Chondrocyte (in vitro differentiated cells): ENCODE measurements around the gene KCNQ1. TPM values are rescaled to one million over a fixed set of nuclear protein-coding genes. Genes with fewer than 3 reads are reported as not detected.
A peak's percentile ranks its signal among the peaks of the same experiment; 100 is the strongest.

Source experiments
- DNase-seq: peaks from one replicate; pipeline ENCODE4 v3.0.0; 2021; ENCODE audit warnings: mixed read lengths, low spot score
- H3K27ac Mint-ChIP-seq: one replicate; pipeline ENCODE4 v1.8.0; 2021; ENCODE audit warnings: mild to moderate bottlenecking, moderate library complexity, mixed read lengths; ENCODE audit not compliant: unreplicated experiment
- H3K27me3 Mint-ChIP-seq: 2 replicates; pipeline ENCODE4 v1.8.0; 2021; ENCODE audit warnings: low read depth, mixed read lengths
- H3K36me3 Mint-ChIP-seq: 2 replicates; pipeline ENCODE4 v1.8.0; 2021; ENCODE audit warnings: low read depth, mixed read lengths
- H3K4me1 Mint-ChIP-seq: 2 replicates; pipeline ENCODE4 v1.8.0; 2021; ENCODE audit warnings: low read depth, mild to moderate bottlenecking, mixed read lengths
- H3K4me3 Mint-ChIP-seq: one replicate; pipeline ENCODE4 v1.8.0; 2021; ENCODE audit warnings: mild to moderate bottlenecking, moderate library complexity, mixed read lengths; ENCODE audit not compliant: unreplicated experiment
- H3K9me3 Mint-ChIP-seq: 2 replicates; pipeline ENCODE4 v1.8.0; 2021; ENCODE audit warnings: low read depth, mixed read lengths
- total RNA-seq: library from RNA; stranded (reverse); gene quantifications from 3 replicates; pipeline ENCODE4 v1.2.1, GENCODE V29; 2021
- TF ChIP-seq, protein P1 (sequence below): fragments of 200-600 bp; sonication (generic); IDR thresholded peaks from 2 replicates; pipeline ENCODE4 v1.5.0; 2021; ENCODE audit warnings: antibody characterized with exemption, mild to moderate bottlenecking, moderate library complexity

Gene KCNQ1
- total RNA-seq, 1 donor from 2014 or later = not detected

DNA sequence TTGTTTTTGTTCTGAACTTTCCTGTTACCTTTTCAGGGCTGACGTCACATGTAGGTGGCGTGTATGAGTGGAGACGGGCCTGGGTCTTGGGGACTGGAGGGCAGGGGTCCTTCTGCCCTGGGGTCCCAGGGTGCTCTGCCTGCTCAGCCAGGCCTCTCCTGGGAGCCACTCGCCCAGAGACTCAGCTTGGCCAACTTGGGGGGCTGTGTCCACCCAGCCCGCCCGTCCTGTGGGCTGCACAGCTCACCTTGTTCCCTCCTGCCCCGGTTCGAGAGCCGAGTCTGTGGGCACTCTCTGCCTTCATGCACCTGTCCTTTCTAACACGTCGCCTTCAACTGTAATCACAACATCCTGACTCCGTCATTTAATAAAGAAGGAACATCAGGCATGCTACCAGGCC lies 47.8 kb upstream of the KCNQ1 start:
- no peaks in the 10 kb centered on the region for H3K9me3 Mint-ChIP-seq
- no peak for DNase-seq
- H3K27me3 Mint-ChIP-seq = no peaks in the 10 kb centered on the region
- H3K4me1 Mint-ChIP-seq = peaks cover 16% of the 10 kb centered on the region
- peaks cover 8% of the 10 kb centered on the region for H3K36me3 Mint-ChIP-seq
- H3K27ac Mint-ChIP-seq = peak overlapping the region; percentile 51
- TF ChIP-seq, protein P1, sequence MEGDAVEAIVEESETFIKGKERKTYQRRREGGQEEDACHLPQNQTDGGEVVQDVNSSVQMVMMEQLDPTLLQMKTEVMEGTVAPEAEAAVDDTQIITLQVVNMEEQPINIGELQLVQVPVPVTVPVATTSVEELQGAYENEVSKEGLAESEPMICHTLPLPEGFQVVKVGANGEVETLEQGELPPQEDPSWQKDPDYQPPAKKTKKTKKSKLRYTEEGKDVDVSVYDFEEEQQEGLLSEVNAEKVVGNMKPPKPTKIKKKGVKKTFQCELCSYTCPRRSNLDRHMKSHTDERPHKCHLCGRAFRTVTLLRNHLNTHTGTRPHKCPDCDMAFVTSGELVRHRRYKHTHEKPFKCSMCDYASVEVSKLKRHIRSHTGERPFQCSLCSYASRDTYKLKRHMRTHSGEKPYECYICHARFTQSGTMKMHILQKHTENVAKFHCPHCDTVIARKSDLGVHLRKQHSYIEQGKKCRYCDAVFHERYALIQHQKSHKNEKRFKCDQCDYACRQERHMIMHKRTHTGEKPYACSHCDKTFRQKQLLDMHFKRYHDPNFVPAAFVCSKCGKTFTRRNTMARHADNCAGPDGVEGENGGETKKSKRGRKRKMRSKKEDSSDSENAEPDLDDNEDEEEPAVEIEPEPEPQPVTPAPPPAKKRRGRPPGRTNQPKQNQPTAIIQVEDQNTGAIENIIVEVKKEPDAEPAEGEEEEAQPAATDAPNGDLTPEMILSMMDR = no peak
- no peak overlapping the region for H3K4me3 Mint-ChIP-seq

DNA sequence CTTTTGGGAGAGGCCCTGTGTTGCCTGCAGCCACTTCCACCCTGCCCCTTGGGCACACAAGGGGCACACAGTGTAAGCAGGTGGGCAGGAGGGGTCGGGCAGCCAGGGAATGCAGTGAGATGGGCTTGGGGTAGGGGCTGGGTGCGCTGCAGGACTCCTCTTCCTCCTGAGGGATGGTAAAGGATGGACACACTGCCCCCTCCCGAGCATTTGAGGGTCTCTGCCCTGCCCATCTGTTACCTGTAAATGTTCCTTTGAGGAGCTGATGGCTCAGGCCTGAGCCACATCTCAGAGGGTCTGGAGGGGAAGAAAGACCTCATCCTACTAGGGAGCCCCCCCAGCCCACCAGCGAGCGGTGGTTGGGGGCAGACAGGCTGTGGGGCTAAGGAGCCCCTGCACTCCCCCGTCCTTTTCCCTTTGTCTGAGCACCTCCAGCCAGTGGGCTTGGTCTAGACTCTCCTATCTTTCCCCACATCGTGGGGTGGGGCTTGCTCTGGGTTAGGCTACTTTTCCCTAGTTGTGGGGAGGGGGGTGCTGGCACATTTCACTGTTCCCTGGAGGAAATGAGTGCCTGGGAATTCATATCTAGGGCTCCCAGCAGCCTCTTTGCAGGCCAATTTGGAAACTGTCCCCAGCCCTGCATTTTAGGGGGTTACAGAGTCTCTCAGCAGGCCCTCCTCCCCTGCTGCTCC lies 46.0 kb upstream of the KCNQ1 start:
- H3K27me3 Mint-ChIP-seq = no peaks in the 10 kb centered on the region
- TF ChIP-seq, protein P1 = peak; percentile 18
- no peaks in the 10 kb centered on the region for H3K9me3 Mint-ChIP-seq
- peaks cover 8% of the 10 kb centered on the region for H3K36me3 Mint-ChIP-seq
- no peak for DNase-seq
- peaks cover 23% of the 10 kb centered on the region for H3K4me1 Mint-ChIP-seq
- peak overlapping the region; percentile 93 for H3K27ac Mint-ChIP-seq
- peak overlapping the region; percentile 86 for H3K4me3 Mint-ChIP-seq

DNA sequence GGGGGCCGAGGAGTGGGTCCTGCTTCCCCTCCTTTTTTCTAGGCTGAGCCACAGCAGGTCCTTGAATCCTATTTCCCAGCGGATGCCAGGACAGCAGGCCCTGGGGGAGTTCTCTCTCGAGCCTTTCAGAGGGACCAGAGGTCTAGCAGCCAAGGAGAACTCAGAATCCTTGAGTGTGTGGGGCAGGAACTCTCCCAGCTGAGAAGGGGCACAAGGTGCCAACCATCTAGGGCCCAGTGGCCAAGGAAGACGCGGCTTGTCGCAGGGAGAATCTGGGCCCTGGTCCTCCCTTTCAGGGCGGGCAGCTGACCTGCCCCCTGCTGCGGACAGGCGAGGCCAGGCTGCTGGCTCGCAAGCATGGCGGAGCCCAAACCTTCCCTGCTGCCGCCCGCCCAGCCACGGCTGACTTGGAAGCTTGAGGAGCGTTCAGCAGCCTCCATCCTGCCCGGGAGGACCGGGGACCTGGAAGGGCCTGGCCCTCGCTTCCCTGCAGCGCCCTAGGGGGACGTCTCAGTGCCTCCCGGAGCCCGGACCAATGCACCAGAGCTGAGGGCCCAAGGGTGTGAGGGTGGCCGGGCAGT lies 45.2 kb upstream of the KCNQ1 start:
- no peak for DNase-seq

DNA sequence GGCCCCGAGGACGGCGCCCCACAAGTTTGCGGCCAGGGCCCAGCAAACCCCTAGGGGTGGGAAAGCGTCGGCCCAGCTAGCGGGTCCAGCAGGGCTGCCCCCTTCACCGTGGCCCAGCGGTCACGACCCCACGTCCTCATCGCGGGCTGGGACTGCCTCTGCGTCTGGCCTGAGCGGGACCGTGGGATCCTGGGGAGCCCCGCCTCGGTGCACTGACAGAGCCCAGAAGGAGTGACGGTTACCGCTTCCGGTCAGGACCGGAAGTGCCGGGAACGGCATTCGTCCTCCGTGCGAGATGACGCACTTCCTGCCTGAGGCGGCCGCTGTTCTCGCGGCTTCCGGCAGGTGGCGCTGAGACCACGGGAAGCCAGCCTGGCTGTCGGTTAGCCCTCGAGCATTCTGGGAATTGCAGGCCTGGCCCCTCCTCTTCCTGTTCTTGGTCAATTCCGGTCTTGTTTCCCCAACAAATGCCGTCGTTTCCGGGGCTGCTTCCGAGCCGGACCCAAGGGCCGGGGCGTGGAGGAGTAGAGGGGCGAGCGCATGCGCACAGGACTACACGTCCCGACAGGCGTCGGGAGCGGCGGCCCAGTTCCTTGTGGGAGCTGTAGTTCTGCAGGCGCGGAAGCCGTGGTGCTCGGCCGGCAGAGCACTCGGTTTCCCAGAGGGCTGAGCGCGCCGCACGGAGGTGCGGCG lies 44.6 kb upstream of the KCNQ1 start, which contains the start of gene TSSC4:
Gene TSSC4 (plus strand): TSS at position 682 of the 693 bp plus-strand sequence. CDS start 1,884 bp downstream, outside the sequence.
- Mint-ChIP-seq H3K36me3 (peaks cover 8% of the 10 kb centered on the region), H3K27me3 (no peaks in the 10 kb centered on the region), H3K9me3 (no peaks in the 10 kb centered on the region), H3K27ac (peak within 1 kb of the TSS; percentile 93), H3K4me3 (peak within 1 kb of the TSS; percentile 86), H3K4me1 (peaks cover 23% of the 10 kb centered on the region)
- DNase-seq = peak; percentile 100
- TF ChIP-seq, protein P1 = peak; percentile 94

More for the DNA sequence above, 45.2 kb upstream of the KCNQ1 start:
- Mint-ChIP-seq H3K36me3 (peaks cover 8% of the 10 kb centered on the region), H3K9me3 (no peaks in the 10 kb centered on the region), H3K27ac (peak overlapping the region; percentile 93), H3K4me3 (peak overlapping the region; percentile 86), H3K27me3 (no peaks in the 10 kb centered on the region), H3K4me1 (peaks cover 23% of the 10 kb centered on the region)
- TF ChIP-seq, protein P1 = no peak

DNA sequence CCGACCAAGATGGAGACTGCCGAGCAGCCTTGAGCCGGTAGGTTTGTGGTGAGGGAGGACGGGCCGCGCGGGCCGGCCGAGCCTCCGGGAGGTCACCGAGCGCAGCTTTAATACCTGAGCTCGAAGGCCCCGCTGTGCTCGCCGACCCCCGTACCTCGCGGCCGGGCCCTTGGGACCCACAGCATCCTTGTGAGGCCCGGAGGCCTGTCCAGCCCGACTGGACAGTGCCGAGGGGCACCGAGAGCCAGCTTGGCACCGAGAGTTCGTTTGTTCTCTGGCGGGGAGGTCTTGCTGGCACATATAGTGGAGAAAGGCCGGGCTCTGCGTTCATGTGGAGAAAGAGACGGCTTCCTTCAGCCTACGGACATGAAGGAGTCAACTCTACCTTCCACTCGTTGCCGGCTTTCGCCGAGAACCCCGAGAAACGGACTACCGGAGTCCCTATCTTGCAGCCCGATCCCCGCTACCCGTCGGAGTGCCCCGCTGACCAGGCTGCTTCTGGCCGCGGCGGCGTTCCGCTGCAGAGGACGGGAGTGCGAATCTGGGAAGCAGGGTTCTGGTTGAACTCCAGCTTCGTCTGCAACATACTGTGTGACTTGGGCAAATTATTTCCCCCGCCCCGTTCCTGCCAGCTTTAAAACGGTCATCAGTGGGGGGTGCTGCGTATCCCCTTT lies 43.9 kb upstream of the KCNQ1 start:
- no peak for DNase-seq
- H3K36me3 Mint-ChIP-seq = peaks cover 8% of the 10 kb centered on the region
- peak overlapping the region; percentile 86 for H3K4me3 Mint-ChIP-seq
- H3K27me3 Mint-ChIP-seq = no peaks in the 10 kb centered on the region
- peaks cover 23% of the 10 kb centered on the region for H3K4me1 Mint-ChIP-seq
- peak overlapping the region; percentile 93 for H3K27ac Mint-ChIP-seq
- no peaks in the 10 kb centered on the region for H3K9me3 Mint-ChIP-seq
- TF ChIP-seq, protein P1 = no peak
